Vagina (tissue), 2 donors: Measurements from ENCODE around the gene TBC1D4.

Experiments used
- POLR2A ChIP-seq, 2 donors: fragments of 450-650 bp; IDR thresholded peaks; one replicate each; pipeline ENCODE4 v1.6.1; 2017; ENCODE audit warnings: antibody characterized with exemption in 2 of 2, mild to moderate bottlenecking in 2 of 2, moderate library complexity in 2 of 2
- TF ChIP-seq, protein P1 (sequence below), 3 experiments: fragments of 450-650 bp in 2 of 3; fragments of 200-600 bp in 1 of 3; sonication (generic) in 1 of 3; IDR thresholded peaks; one replicate each; pipeline ENCODE4 v1.5.1; 2017 to 2019; ENCODE audit warnings: antibody characterized with exemption in 3 of 3, mild to moderate bottlenecking in 2 of 3, moderate library complexity in 2 of 3

- TF ChIP-seq, protein P1, sequence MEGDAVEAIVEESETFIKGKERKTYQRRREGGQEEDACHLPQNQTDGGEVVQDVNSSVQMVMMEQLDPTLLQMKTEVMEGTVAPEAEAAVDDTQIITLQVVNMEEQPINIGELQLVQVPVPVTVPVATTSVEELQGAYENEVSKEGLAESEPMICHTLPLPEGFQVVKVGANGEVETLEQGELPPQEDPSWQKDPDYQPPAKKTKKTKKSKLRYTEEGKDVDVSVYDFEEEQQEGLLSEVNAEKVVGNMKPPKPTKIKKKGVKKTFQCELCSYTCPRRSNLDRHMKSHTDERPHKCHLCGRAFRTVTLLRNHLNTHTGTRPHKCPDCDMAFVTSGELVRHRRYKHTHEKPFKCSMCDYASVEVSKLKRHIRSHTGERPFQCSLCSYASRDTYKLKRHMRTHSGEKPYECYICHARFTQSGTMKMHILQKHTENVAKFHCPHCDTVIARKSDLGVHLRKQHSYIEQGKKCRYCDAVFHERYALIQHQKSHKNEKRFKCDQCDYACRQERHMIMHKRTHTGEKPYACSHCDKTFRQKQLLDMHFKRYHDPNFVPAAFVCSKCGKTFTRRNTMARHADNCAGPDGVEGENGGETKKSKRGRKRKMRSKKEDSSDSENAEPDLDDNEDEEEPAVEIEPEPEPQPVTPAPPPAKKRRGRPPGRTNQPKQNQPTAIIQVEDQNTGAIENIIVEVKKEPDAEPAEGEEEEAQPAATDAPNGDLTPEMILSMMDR (IDR thresholded peaks at IDR 0.05), result no peak
- no peak for TF ChIP-seq POLR2A (IDR thresholded peaks at IDR 0.05)
Measured at GRCh38 chr13:75492389-75492788, 10.4 kb upstream of the TBC1D4 start.
